Panc1 (cell line): ENCODE measurements around the gene VTI1A.

Source experiments
- POLR2AphosphoS5 ChIP-seq: IDR thresholded peaks from 2 replicates; pipeline ENCODE4 v1.6.1; 2012; ENCODE audit warnings: mild to moderate bottlenecking, low read depth, low read length, moderate library complexity
- TF ChIP-seq, protein P1 (sequence below): fragments of 450-650 bp; IDR thresholded peaks from 2 replicates; pipeline ENCODE4 v1.5.1; 2017; ENCODE audit warnings: mild to moderate bottlenecking

DNA sequence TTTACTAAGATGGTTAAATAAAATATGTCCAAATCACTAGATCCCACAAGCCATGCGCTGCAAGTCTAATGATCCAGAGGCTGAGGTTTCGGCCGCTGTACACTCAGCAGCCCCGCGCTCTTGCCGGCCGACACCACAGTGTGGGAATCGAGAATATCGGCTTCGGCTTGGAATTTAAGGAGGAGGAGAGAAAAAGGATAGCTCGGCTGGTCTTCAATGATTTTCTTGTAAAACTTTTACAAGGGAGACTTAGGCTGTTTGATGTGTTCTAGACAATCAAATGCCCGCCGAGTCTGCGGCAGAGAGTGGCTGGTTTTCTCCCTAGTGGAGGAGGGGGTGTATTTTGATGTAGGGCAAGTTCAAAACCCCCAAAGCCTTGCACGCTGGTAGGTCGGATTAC lies 384.8 kb downstream of the VTI1A start:
- TF ChIP-seq, protein P1, sequence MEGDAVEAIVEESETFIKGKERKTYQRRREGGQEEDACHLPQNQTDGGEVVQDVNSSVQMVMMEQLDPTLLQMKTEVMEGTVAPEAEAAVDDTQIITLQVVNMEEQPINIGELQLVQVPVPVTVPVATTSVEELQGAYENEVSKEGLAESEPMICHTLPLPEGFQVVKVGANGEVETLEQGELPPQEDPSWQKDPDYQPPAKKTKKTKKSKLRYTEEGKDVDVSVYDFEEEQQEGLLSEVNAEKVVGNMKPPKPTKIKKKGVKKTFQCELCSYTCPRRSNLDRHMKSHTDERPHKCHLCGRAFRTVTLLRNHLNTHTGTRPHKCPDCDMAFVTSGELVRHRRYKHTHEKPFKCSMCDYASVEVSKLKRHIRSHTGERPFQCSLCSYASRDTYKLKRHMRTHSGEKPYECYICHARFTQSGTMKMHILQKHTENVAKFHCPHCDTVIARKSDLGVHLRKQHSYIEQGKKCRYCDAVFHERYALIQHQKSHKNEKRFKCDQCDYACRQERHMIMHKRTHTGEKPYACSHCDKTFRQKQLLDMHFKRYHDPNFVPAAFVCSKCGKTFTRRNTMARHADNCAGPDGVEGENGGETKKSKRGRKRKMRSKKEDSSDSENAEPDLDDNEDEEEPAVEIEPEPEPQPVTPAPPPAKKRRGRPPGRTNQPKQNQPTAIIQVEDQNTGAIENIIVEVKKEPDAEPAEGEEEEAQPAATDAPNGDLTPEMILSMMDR, result no peak
- TF ChIP-seq POLR2AphosphoS5, result no peak
